WERI-Rb-1 (cell line): ENCODE data around the gene ITPR1.

Experiments
- DNase-seq: peaks from one replicate; pipeline ENCODE4 v3.0.0-alpha.2; 2020
- H3K27ac ChIP-seq: fragments of 250-450 bp; sonication (Bioruptor Pico); 2 replicates; pipeline ENCODE4 v1.5.1; 2020; ENCODE audit warnings: mild to moderate bottlenecking, moderate library complexity
- H3K27me3 ChIP-seq: fragments of 250-450 bp; sonication (Bioruptor Pico); 2 replicates; pipeline ENCODE4 v1.5.1; 2021; ENCODE audit warnings: mild to moderate bottlenecking, low read depth, moderate library complexity; ENCODE audit not compliant: insufficient read depth, severe bottlenecking
- H3K36me3 ChIP-seq: fragments of 250-450 bp; sonication (Bioruptor Pico); 2 replicates; pipeline ENCODE4 v1.5.1; 2020; ENCODE audit warnings: mild to moderate bottlenecking, moderate library complexity
- H3K4me3 ChIP-seq: 2 replicates; pipeline ENCODE4 v1.5.1; 2011; ENCODE audit warnings: low read depth, mild to moderate bottlenecking, control low read depth, low read length
- H3K9me3 ChIP-seq: fragments of 250-450 bp; sonication (Bioruptor Pico); 2 replicates; pipeline ENCODE4 v1.5.1; 2021; ENCODE audit warnings: mild to moderate bottlenecking, moderate library complexity; ENCODE audit not compliant: severe bottlenecking
- TF ChIP-seq, protein P1 (sequence below): IDR thresholded peaks from 2 replicates; pipeline ENCODE4 v1.5.1; 2011; ENCODE audit warnings: low read depth, mild to moderate bottlenecking, control low read depth, inconsistent platforms, low read length

The ITPR1 gene

DNA sequence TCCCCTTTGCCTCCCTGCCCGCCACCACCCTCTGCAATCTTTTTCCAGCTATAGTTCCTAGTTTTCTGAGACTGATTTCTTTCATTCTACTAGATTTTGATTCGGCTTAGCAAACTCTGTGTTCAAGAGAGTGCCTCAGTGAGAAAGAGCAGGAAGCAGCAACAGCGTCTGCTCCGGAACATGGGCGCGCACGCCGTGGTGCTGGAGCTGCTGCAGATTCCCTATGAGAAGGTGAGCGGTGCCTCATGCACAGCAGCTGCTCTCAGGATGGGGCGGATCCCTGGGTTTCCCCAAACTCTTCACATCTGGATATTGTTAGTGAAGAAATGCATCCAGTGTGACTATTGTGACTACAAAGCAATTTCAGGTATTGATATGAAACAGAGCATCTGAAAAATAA, 191.8 kb downstream of the ITPR1 start:
- Histone ChIP-seq H3K27me3 (no peaks in the 10 kb centered on the region), H3K36me3 (no peaks in the 10 kb centered on the region), H3K9me3 (no peaks in the 10 kb centered on the region), H3K4me3 (no peak overlapping the region), H3K27ac (no peak overlapping the region)
- DNase-seq, result no peak
- TF ChIP-seq, protein P1, sequence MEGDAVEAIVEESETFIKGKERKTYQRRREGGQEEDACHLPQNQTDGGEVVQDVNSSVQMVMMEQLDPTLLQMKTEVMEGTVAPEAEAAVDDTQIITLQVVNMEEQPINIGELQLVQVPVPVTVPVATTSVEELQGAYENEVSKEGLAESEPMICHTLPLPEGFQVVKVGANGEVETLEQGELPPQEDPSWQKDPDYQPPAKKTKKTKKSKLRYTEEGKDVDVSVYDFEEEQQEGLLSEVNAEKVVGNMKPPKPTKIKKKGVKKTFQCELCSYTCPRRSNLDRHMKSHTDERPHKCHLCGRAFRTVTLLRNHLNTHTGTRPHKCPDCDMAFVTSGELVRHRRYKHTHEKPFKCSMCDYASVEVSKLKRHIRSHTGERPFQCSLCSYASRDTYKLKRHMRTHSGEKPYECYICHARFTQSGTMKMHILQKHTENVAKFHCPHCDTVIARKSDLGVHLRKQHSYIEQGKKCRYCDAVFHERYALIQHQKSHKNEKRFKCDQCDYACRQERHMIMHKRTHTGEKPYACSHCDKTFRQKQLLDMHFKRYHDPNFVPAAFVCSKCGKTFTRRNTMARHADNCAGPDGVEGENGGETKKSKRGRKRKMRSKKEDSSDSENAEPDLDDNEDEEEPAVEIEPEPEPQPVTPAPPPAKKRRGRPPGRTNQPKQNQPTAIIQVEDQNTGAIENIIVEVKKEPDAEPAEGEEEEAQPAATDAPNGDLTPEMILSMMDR, result no peak

DNA sequence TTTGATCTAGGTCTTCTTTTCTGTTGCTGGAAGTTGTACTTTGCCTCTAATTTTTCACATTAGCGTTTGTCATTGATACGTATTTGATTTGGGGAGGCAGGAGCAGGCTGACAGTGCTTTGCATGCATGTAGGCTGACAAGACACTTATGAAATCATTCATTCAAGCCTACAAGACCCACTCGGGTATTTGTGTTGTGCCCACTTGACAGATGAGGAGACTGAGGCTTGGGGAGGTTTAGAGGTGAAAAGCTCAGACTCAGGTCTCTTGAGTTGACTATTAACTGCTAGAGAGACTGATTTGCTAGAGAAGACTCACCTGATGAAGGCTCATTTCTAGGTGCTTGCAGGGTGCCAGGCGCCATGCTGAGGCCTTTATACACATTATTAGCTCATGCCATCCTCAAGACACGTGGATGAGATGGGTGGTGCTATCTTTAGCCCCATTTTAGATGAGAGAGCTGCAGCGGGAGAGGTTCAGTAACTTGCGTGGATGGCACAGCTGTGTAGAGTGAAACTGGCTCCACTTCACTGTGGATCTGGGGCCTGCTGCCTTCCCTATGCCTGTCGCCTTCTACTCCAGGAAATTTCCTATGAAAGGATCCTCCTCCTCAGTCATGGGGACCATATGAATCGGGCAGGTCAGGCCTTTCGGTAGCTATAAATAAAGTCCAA, 192.7 kb downstream of the ITPR1 start:
- Histone ChIP-seq H3K4me3 (no peak overlapping the region), H3K9me3 (no peaks in the 10 kb centered on the region), H3K27me3 (no peaks in the 10 kb centered on the region), H3K36me3 (no peaks in the 10 kb centered on the region), H3K27ac (no peak overlapping the region)
- no peak for DNase-seq
- TF ChIP-seq, protein P1, result no peak

DNA sequence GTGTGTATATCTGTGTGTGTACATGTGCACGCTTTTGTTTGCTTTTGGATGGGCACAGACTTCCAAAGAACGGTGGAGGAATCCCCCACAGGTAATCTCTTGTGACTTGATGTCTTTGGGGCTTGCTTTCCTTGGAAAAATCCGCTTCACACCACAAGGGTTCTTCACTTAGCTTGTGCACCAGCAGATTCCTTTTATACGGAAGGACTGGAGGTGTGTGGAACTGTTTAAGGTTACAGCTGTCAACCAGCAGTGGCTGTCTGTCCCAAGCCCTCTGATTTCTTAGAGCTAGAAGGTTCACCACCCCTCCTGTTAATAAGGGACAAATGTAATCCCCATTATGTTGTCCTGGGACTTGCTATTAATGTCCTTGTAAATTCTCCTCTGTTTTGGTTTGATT, 193.5 kb downstream of the ITPR1 start:
- TF ChIP-seq, protein P1, result no peak
- no peak for DNase-seq
- Histone ChIP-seq H3K36me3 (no peaks in the 10 kb centered on the region), H3K9me3 (no peaks in the 10 kb centered on the region), H3K27me3 (no peaks in the 10 kb centered on the region), H3K27ac (no peak overlapping the region), H3K4me3 (no peak overlapping the region)

- H3K27me3 ChIP-seq, result no peaks in the 10 kb centered on the region
- TF ChIP-seq, protein P1, result no peak
- H3K36me3 ChIP-seq, result no peaks in the 10 kb centered on the region
- H3K27ac ChIP-seq, result no peak overlapping the region
- H3K4me3 ChIP-seq, result no peak overlapping the region
- no peaks in the 10 kb centered on the region for H3K9me3 ChIP-seq
- no peak for DNase-seq
Measured at GRCh38 chr3:4687167-4687566, 194.0 kb downstream of the ITPR1 start.

DNA sequence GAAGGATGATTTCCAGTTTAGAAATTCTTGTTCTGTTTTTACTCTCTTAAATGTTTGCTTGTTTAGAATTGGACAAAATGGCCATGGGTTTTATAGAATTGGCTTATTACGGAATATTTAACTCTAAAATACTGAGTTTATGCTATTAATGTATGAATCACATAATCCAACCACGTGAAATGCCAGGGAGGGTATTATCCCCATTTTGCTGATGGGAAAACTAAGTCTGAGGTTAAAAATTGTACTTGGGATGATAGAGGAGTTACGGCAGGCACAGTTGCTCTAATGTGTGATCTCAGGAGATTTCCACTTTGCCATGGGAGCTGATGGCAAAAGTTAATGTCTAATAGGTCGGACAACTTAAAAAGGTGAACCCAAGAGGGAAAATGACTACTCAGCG, 194.4 kb downstream of the ITPR1 start:
- TF ChIP-seq, protein P1, result no peak
- no peak overlapping the region for H3K4me3 ChIP-seq
- H3K27ac ChIP-seq, result no peak overlapping the region
- DNase-seq, result no peak
- H3K27me3 ChIP-seq, result no peaks in the 10 kb centered on the region
- H3K36me3 ChIP-seq, result no peaks in the 10 kb centered on the region
- no peaks in the 10 kb centered on the region for H3K9me3 ChIP-seq

- H3K36me3 ChIP-seq, result no peaks in the 10 kb centered on the region
- H3K27me3 ChIP-seq, result no peaks in the 10 kb centered on the region
- TF ChIP-seq, protein P1, result no peak
- DNase-seq, result no peak
- H3K27ac ChIP-seq, result no peak overlapping the region
- no peaks in the 10 kb centered on the region for H3K9me3 ChIP-seq
- no peak overlapping the region for H3K4me3 ChIP-seq
Measured at GRCh38 chr3:4688411-4688810, 195.3 kb downstream of the ITPR1 start.
